HG03457 (cell line): Measurements from ENCODE around the gene AQP9.
"Not testable (repeated sequence)": the region's sequence is repeated elsewhere in the genome, so short reads cannot be mapped to it uniquely, and the experiment has no call there.

ENCODE experiments used
- ATAC-seq: cut with Tn5 transposase; IDR thresholded peaks from one replicate; pipeline ENCODE4 v1.9.1; 2021; ENCODE audit warnings: moderate number of reproducible peaks; ENCODE audit not compliant: unreplicated experiment

The AQP9 gene

DNA sequence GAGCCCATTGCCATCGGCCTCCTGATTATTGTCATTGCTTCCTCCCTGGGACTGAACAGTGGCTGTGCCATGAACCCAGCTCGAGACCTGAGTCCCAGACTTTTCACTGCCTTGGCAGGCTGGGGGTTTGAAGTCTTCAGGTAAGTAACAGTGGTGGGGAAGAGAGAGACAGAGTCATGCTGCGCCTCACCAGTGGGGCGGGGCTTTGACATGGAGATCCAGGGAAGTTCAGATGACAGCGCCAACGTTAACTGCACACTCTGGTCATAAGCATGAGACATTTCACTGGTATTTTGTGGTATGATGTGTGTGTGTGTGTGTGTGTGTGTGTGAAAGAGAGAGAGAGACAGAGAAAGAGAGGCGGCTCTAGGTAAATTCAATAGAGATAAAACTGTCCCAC, 41.0 kb downstream of the AQP9 start:
- ATAC-seq = no peak

GRCh38 chr15:58179741-58180381, 41.7 kb downstream of the AQP9 start:
- no peak for ATAC-seq

- ATAC-seq = no peak
Measured at GRCh38 chr15:58182460-58183163, 44.4 kb downstream of the AQP9 start.

DNA sequence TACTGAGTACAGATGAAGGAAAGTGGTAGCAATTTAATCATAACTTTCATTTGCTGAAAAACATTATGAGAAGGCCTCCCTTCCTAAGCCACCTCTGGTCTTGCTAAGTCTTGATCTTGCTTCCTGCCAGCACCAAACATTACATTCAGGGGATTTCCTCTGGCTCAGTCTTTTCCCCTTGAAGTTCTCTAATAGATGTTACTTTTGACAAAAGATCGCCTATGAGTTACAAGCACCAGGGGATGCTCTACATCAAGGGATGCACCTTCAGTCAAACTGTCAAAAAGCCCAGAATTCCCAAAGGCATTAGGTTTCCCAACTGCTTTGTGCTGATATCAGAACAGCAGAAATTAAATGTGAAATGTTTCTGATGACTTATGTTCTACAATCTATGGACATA, 47.3 kb downstream of the AQP9 start:
- no peak for ATAC-seq

DNA sequence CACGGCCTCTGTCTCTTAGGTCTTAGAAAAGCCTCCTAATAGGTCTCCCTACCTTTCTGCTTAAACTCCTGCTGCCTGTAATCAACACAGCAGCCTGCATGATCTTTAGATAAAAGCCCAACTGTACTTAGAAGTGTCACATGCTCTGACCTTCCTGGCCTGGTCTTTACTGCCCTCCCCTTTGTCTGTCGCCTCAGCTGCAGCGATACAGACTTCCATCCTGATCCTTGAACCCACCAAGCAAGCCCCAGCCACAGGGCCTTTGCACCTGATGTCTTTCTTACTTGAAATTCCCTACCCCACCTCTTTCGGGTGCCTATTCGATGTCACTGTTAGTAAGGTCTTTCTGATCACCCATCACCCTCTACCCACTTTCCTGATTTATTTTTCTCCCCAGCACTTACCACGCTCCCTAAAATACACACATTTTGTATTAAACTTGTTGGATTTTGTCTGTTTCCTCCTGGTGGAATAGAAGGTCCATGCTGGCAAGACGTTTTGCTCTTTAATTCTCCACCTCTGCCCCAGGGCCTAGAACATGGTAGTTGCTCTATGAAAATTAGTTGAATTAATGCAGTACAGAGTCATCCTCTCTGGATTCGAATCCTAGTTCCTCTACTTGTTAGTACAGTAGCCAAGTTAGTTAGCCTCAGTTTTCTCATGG, 51.1 kb downstream of the AQP9 start:
- no peak for ATAC-seq

DNA sequence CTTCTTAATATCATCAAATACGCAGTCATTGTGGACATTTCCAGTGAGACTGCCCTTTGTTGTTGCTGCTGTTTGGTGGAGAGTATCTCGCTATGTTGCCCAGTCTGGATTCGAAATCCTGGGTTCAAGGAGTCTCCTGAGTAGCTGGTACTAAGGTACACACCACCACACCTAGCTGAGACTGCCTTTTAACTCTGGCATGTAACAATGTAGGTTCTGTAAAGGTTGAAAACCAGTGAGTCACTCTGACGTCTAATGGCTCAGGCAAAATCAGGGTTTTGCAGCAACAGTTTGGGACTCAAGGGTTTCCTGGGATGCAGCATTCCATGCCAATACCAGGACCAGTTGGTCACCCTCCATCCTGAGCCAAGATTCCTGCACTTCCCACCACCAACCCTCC, 52.2 kb downstream of the AQP9 start:
- no peak for ATAC-seq

GRCh38 chr15:58193636-58194035, 55.5 kb downstream of the AQP9 start:
- not testable (repeated sequence) for ATAC-seq

- ATAC-seq = no peak
Measured at GRCh38 chr15:58200739-58201138, 62.6 kb downstream of the AQP9 start.

DNA sequence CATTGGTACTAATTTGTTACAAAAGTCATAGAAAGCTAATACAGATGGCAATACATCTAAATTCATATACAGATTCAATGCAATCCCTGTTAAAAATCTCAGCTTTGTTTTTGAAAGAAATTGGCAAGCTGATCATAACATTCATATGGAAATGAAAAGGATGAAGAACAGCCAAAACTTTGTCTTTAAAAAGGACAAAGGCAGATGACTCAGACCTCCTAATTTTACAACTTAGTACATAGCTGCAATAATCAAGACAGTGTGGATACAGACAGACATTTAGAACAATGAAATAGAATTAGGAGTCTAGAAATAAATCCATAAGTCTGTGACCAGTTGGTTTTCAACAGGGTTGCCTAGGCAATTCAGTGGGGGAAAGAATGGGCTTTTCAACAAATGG, 63.3 kb downstream of the AQP9 start:
- ATAC-seq = no peak

- no peak for ATAC-seq
Measured at GRCh38 chr15:58203537-58203936, 65.4 kb downstream of the AQP9 start.

DNA sequence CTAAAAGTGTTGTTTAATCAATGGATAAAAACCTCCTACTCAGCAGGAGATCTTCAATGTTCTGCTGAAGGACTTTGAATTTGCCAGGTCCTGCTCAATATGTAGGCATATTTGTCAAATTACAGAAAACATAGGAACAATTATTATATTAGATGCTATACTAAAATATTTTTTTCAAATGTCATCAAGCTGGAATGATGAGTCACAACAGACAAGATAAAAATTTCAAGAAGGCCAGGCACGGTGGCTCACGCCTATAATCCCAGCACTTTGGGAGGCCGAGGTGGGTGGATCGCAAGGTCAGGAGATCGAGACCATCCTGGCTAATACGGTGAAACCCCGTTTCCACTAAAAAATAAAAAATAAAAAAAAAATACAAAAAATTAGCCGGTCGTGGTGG, 68.0 kb downstream of the AQP9 start:
- no peak for ATAC-seq

GRCh38 chr15:58208217-58208616, 70.0 kb downstream of the AQP9 start:
- not testable (repeated sequence) for ATAC-seq

GRCh38 chr15:58209007-58209481, 70.9 kb downstream of the AQP9 start:
- not testable (repeated sequence) for ATAC-seq

- ATAC-seq = not testable (repeated sequence)
Measured at GRCh38 chr15:58210031-58210430, 71.8 kb downstream of the AQP9 start.

GRCh38 chr15:58212909-58213526, 74.8 kb downstream of the AQP9 start:
- no peak for ATAC-seq

DNA sequence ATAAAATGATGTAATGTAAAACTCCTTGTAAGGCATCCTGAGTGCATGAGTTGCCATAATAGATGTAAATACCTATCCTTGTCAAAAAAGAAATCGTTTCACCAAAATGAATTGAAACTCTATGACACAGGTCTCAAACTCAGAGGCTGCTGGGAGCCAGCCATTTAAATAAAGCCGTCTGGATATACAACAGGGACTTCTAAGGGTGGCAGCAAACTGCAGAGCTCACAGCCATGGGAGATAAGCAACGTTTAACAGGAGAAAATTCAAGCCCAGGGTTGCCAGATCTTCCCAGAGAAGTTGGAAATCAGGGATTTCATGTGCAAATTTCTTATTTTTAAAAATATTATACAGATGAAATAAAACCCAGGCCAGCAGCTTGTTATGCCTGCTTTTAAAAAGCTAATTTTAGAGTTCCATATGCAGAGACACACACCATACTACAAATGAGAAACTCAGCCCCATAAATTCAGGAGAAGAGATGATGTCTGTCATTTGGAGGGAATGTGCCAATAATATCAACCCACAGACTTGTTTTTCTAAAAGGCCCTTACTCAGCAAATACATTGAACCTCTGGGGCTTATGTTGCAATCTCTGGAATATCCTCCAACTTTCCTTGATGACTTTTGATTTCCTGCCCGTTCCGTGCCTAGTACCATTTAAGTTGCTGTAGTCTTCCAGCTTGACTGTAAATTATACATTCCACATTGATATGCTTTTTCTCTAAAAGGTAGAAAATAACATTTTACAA, 75.6 kb downstream of the AQP9 start:
- ATAC-seq = no peak

DNA sequence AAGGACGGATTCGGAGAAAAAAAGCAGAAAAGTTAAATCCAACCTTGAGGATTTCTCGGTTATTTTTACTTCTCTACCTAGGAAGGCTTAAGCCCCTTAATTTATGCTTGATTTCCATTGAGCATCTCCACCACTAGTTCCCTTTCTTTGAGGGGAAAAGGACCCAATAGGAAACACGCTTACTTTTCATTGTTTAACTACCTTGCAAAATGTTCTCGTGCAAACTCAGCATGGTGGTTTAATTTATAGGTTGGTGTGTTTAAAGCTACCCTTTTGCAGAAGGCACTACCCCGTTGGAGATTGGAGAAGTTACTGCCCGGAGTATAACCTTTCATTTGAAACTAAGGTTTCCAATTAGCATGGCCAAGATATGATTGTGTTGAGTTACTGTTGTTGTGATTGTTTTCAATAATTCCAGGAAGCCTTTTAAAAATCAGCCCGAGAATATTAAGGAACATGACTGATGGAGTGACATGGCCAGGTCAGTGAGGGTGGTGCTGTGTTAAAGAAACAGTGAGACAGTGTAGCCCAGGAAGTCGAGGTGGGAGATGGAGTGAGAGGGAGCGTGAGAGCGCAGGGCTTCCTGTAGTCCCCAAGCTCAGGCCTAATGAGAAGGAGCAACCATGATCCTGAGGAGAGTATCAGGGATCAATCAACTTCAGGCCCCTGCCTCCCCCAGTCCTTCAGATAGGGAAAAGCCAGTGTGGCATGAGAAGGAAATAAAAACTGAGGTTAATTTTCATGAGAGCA, 76.6 kb downstream of the AQP9 start:
- ATAC-seq = no peak

- ATAC-seq = no peak
Measured at GRCh38 chr15:58217460-58217859, 79.3 kb downstream of the AQP9 start.

GRCh38 chr15:58221591-58222241, 83.5 kb downstream of the AQP9 start:
- no peak for ATAC-seq

DNA sequence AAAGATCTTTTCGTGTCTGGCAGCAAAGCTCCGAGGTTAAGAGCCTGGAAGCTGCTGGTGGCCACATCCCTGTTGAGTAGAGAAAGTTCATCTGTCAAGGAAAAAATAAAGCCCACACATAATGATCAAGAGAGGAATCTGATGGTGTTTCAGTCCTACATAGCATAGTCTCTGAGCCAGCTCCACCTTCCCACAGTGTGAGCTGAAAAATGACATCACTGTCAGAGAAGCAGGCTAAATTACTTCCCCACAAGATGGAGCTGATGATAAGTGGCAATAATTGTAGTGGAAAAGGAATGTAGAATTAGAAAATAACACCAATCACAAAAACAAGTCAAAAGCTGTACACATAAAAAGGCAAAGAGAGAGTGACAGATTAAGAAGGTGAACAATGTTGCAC, 84.5 kb downstream of the AQP9 start:
- no peak for ATAC-seq
